ENCODE data around the gene ADARB1.

Gene ADARB1

GRCh38 chr21:45125357-45125756 lies 51.0 kb downstream of the ADARB1 start:
- no peak overlapping the region for H3K27ac ChIP-seq
- TF ChIP-seq CTCF (conservative IDR thresholded peaks at IDR 0.05) (no peak), ZFX (IDR thresholded peaks at IDR 0.05) (no peak)

- TF ChIP-seq CTCF (conservative IDR thresholded peaks at IDR 0.05) (no peak), ZFX (IDR thresholded peaks at IDR 0.05) (no peak)
- H3K27ac ChIP-seq: no peak overlapping the region
Measured at GRCh38 chr21:45126204-45126626, 51.8 kb downstream of the ADARB1 start.

- TF ChIP-seq CTCF (conservative IDR thresholded peaks at IDR 0.05) (no peak), ZFX (IDR thresholded peaks at IDR 0.05) (no peak)
- no peak overlapping the region for H3K27ac ChIP-seq
Measured at GRCh38 chr21:45126983-45127382, 52.6 kb downstream of the ADARB1 start.

GRCh38 chr21:45127937-45128336 lies 53.6 kb downstream of the ADARB1 start:
- H3K27ac ChIP-seq: no peak overlapping the region
- no peak for TF ChIP-seq ZFX (IDR thresholded peaks at IDR 0.05)
- TF ChIP-seq CTCF (conservative IDR thresholded peaks at IDR 0.05): no peak

GRCh38 chr21:45128613-45129188 lies 54.3 kb downstream of the ADARB1 start:
- TF ChIP-seq CTCF (conservative IDR thresholded peaks at IDR 0.05) (peak; percentile 93), ZFX (IDR thresholded peaks at IDR 0.05) (no peak)
- no peak overlapping the region for H3K27ac ChIP-seq

GRCh38 chr21:45129189-45129923 lies 55.0 kb downstream of the ADARB1 start:
- no peak overlapping the region for H3K27ac ChIP-seq
- TF ChIP-seq CTCF (conservative IDR thresholded peaks at IDR 0.05) (no peak), ZFX (IDR thresholded peaks at IDR 0.05) (no peak)

GRCh38 chr21:45130324-45130774 lies 56.0 kb downstream of the ADARB1 start:
- TF ChIP-seq CTCF (conservative IDR thresholded peaks at IDR 0.05): no peak
- TF ChIP-seq ZFX (IDR thresholded peaks at IDR 0.05): no peak
- H3K27ac ChIP-seq: no peak overlapping the region

Data from C4-2B (cell line).